ENCODE results near the gene SMC6.

SMC6 gene

DNA sequence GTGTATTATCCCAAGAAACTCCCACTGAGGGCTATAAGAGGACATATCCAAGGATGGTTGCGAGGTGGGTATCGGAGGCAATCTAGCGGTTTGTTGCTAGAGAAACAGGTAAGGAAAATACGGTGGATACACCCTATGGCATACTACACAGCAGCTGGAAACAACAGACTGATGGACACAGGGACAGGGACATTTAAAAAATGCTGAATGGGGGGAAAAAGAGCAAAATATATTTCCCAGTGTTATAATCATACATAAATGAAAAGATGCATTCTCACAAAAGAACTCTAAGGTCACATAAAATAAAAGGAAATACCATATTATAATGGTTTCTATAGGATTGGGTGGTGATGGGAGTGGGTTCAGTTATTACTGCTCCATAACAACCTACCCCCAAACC, 95.9 kb downstream of the SMC6 start:
- H3K27me3 ChIP-seq (replicated peaks; ENCODE audit: control insufficient read depth, insufficient read depth, low read length): no peaks in the 10 kb centered on the region
- no peak for DNase-seq (ENCODE audit: extremely low read depth, insufficient read length)
- TF ChIP-seq, protein P1, sequence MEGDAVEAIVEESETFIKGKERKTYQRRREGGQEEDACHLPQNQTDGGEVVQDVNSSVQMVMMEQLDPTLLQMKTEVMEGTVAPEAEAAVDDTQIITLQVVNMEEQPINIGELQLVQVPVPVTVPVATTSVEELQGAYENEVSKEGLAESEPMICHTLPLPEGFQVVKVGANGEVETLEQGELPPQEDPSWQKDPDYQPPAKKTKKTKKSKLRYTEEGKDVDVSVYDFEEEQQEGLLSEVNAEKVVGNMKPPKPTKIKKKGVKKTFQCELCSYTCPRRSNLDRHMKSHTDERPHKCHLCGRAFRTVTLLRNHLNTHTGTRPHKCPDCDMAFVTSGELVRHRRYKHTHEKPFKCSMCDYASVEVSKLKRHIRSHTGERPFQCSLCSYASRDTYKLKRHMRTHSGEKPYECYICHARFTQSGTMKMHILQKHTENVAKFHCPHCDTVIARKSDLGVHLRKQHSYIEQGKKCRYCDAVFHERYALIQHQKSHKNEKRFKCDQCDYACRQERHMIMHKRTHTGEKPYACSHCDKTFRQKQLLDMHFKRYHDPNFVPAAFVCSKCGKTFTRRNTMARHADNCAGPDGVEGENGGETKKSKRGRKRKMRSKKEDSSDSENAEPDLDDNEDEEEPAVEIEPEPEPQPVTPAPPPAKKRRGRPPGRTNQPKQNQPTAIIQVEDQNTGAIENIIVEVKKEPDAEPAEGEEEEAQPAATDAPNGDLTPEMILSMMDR (IDR thresholded peaks at IDR 0.05; ENCODE audit: insufficient read depth, low read length, poor library complexity, severe bottlenecking): no peak

DNA sequence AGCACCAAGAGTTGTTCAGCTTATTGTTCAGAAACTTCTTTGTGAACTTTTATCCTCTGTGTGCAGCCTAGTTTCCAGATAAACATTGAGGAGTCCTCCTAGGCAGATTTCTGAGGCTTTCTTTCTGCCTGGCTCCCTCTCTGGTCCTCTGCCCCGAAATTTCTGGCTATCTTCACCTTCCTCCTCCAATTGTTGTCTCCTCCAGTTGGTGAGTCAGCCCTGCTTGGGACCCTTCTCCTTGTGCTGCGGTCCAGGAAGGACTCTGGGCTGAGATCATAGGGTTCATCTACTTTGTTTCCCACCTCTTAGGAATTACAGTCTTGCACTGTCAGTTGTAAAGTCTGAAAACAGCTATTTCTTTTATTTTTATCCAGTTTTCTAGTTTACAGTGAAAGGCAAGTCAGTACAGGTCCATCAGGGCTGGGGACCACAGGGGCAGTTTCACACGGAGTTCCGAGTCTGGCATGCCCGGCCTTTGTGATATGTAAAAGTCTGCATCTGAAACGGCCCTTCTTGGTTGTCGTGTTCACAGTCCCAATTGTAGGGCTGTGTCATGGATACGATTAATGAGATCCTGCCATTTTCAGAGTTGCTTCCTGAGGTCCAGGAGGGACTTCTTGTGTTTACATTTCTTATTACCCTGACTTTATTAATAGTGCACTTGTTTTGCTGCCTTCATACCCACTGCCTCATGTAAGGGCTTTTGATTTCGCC, 100.8 kb downstream of the SMC6 start:
- Histone ChIP-seq H3K36me3 (ENCODE audit: control insufficient read depth, insufficient read depth, low read length) (no peaks in the 10 kb centered on the region; the same call in 1 of the 2 replicates), H3K4me3 (replicated peaks; ENCODE audit: low read depth, low read length) (no peak overlapping the region), H3K27me3 (replicated peaks; ENCODE audit: control insufficient read depth, insufficient read depth, low read length) (no peaks in the 10 kb centered on the region)
- no peak for DNase-seq (ENCODE audit: extremely low read depth, insufficient read length)
- TF ChIP-seq, protein P1 (IDR thresholded peaks at IDR 0.05; ENCODE audit: insufficient read depth, low read length, poor library complexity, severe bottlenecking): no peak

More for the DNA sequence above, 95.9 kb downstream of the SMC6 start:
- Histone ChIP-seq H3K36me3 (ENCODE audit: control insufficient read depth, insufficient read depth, low read length) (no peaks in the 10 kb centered on the region; the same call in none of the 2 replicates), H3K4me3 (replicated peaks; ENCODE audit: low read depth, low read length) (no peak overlapping the region)

DNA sequence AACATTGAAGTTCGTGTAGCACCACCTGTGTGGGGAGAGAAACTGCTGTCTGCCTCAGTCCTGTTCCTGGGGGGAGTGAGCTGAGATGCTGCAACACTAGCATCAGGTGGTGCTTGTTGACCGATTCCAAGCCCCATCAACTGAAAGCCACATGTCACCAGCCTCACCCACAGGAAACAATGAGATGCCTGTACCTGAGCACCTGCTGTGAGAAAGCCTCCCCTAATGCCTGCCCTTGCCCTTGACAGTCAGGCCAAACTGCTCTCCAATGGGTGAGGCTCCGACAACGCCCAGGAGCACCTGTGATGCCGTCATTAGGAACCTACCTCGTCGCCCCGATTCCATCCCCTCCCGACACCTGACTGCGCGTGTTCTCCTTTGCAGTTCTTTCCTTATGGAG, 104.6 kb downstream of the SMC6 start:
- H3K36me3 ChIP-seq (ENCODE audit: control insufficient read depth, insufficient read depth, low read length): no peaks in the 10 kb centered on the region
- no peak for DNase-seq (ENCODE audit: extremely low read depth, insufficient read length)
- no peaks in the 10 kb centered on the region for H3K27me3 ChIP-seq (replicated peaks; ENCODE audit: control insufficient read depth, insufficient read depth, low read length)
- TF ChIP-seq, protein P1 (IDR thresholded peaks at IDR 0.05; ENCODE audit: insufficient read depth, low read length, poor library complexity, severe bottlenecking): no peak
- no peak overlapping the region for H3K4me3 ChIP-seq (replicated peaks; ENCODE audit: low read depth, low read length)

DNA sequence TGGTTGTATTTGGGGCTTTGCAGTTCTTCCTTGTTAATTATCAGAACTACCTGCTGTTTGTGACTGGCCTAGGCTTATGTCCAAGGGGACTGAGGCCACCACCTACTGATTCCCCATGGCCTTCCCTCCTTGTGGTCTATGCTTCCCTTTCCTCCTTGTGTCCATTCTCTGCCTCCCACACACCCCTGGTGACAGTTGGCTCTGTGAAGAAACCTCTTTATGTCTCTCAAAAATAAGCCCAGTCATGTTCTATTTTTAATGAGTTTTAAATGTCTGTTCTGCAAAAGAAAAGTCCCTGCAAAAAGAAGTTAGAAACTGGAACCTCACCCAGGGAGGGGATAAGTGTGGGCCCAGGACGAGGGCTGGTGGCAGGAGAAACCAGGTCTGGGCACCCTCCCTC, 105.0 kb downstream of the SMC6 start:
- no peaks in the 10 kb centered on the region for H3K27me3 ChIP-seq (replicated peaks; ENCODE audit: control insufficient read depth, insufficient read depth, low read length)
- DNase-seq (ENCODE audit: extremely low read depth, insufficient read length): no peak
- TF ChIP-seq, protein P1 (IDR thresholded peaks at IDR 0.05; ENCODE audit: insufficient read depth, low read length, poor library complexity, severe bottlenecking): no peak
- H3K36me3 ChIP-seq (ENCODE audit: control insufficient read depth, insufficient read depth, low read length): no peaks in the 10 kb centered on the region
- no peak overlapping the region for H3K4me3 ChIP-seq (replicated peaks; ENCODE audit: low read depth, low read length)

DNA sequence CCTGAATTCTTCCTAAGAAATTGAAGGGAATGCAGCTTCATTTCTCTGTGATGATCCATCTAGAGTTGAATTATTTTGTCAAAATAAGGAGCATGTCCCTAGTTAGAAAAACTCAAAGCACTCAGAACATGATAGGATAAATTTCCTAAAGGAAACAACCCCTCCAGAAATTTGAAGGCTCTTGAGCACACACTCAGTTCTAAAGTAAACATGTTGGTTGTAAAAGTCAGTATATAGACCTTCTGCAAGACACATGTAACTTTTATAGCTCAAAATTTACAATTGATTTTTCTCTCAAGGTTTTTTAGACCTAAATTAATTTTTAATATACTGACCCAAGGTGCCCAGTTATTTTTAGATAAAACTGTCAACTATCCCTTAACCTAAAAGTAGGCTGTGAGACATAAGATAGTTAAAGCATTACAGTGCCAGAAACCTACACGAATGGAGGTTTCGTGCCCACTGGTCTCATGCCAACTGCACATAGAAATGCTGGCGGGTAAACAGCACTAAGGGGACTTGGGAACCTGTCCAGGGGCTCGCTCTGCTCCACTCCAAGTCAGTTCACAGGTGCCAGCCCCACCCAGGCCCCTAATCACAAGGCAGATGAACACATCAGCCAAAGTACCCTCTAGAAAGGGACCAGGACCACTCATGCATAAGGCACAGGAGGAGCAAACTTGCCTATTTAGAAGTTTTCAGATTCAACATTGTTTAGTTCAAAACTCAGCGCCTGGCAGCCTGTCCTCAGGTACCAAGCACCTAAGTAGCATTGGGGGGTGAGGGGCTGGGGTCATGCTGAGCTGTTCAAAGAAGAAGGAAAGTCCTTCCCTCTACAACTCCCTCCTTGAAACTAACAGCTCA, 106.5 kb downstream of the SMC6 start:
- TF ChIP-seq, protein P1 (IDR thresholded peaks at IDR 0.05; ENCODE audit: insufficient read depth, low read length, poor library complexity, severe bottlenecking): no peak
- no peaks in the 10 kb centered on the region for H3K36me3 ChIP-seq (ENCODE audit: control insufficient read depth, insufficient read depth, low read length)
- no peak for DNase-seq (ENCODE audit: extremely low read depth, insufficient read length)
- no peaks in the 10 kb centered on the region for H3K27me3 ChIP-seq (replicated peaks; ENCODE audit: control insufficient read depth, insufficient read depth, low read length)
- no peak overlapping the region for H3K4me3 ChIP-seq (replicated peaks; ENCODE audit: low read depth, low read length)
